Measurements from ENCODE around the gene BTBD17. TPM values are rescaled to one million over a fixed set of nuclear protein-coding genes. Genes with fewer than 3 reads are reported as not detected.

Gene BTBD17
- polyA plus RNA-seq, 12 donors = 0.08 to 0.40 (median 0.16) TPM; not detected in 4

- no peak for DNase-seq
Measured at GRCh38 chr17:74360899-74361229, 804 bp downstream of the BTBD17 start.

- DNase-seq = no peak
Measured at GRCh38 chr17:74359916-74360315, 1.8 kb downstream of the BTBD17 start.

- no peak for DNase-seq
Measured at GRCh38 chr17:74358697-74359096, 3.0 kb downstream of the BTBD17 start.

- no peak for DNase-seq
Measured at GRCh38 chr17:74357466-74357809, 4.2 kb downstream of the BTBD17 start.

- no peak for DNase-seq
Measured at GRCh38 chr17:74356646-74357465, 4.8 kb downstream of the BTBD17 start.

- no peak for DNase-seq
Measured at GRCh38 chr17:74355065-74355464, 6.6 kb downstream of the BTBD17 start.

- no peak for DNase-seq
Measured at GRCh38 chr17:74354561-74354960, 7.1 kb downstream of the BTBD17 start.

- DNase-seq = no peak
Measured at GRCh38 chr17:74354123-74354522, 7.5 kb downstream of the BTBD17 start.

GRCh38 chr17:74353446-74354060 is 8.1 kb downstream of the BTBD17 start:
- DNase-seq = no peak

GRCh38 chr17:74351552-74352210 is 10.0 kb downstream of the BTBD17 start:
- no peak for DNase-seq

GRCh38 chr17:74350486-74350885 is 11.2 kb downstream of the BTBD17 start:
- no peak for DNase-seq

- DNase-seq = no peak
Measured at GRCh38 chr17:74349120-74349519, 12.5 kb downstream of the BTBD17 start.

GRCh38 chr17:74347646-74348045 is 14.0 kb downstream of the BTBD17 start:
- DNase-seq = no peak

- DNase-seq = no peak
Measured at GRCh38 chr17:74345433-74346241, 16.0 kb downstream of the BTBD17 start.

GRCh38 chr17:74344658-74345057 is 17.0 kb downstream of the BTBD17 start:
- DNase-seq = no peak

- no peak for DNase-seq
Measured at GRCh38 chr17:74343526-74344284, 18.0 kb downstream of the BTBD17 start.

- DNase-seq = no peak
Measured at GRCh38 chr17:74343121-74343520, 18.5 kb downstream of the BTBD17 start.

- no peak for DNase-seq
Measured at GRCh38 chr17:74342224-74342623, 19.4 kb downstream of the BTBD17 start.

GRCh38 chr17:74340470-74341023 is 21.1 kb downstream of the BTBD17 start:
- DNase-seq = no peak

GRCh38 chr17:74339537-74340195 is 22.0 kb downstream of the BTBD17 start:
- DNase-seq = no peak

Measured in muscle of arm (tissue), 12 donors.